GM18511 (cell line): ENCODE results near the gene CCDC91.
"Not testable (repeated sequence)": the region's sequence is repeated elsewhere in the genome, so short reads cannot be mapped to it uniquely, and the experiment has no call there.

Source experiments
- ATAC-seq: cut with Tn5 transposase; IDR thresholded peaks from one replicate; pipeline ENCODE4 v1.9.1; 2021; ENCODE audit warnings: mild to moderate bottlenecking, moderate library complexity; ENCODE audit not compliant: unreplicated experiment

CCDC91 gene

GRCh38 chr12:28180786-28181185, 9.5 kb upstream of the CCDC91 start:
- ATAC-seq: no peak

DNA sequence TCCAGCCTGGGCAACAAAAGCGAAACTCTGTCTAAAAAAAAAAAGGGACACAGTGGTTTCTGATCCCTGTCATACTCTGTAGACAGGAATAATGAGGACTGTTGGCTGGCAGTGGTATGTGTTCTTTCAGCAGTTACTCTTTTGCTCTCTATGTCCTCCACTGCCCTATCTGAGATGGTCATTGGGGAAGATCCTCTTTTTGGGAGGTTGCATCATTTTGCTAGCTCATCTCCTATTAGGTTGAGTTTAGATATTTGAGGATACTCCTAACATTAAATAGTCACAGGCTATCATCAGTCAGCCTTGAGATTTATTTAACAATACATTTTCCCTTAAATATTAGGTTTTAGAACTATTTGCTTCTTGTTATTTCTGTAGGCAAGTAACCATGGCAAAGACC, 5.9 kb upstream of the CCDC91 start:
- ATAC-seq: no peak

DNA sequence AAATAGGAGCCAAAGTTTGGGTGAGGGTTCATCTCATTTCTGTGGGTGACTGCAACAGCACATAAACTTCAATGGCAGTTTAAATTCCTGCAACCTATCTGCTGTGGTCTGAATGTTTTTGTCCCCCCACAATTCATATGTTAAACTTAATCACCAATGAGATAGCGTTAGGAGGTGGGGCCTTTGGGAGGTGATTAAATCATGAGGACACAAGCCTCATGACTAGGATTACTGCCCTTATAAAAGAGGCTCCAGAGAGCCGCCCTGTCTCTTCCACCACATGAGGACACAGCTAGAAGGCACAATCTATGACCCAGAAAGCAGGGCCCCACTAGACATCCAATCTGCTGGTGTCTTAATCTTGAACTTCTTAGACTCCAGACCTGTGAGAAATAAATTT, 3.8 kb upstream of the CCDC91 start:
- no peak for ATAC-seq

DNA sequence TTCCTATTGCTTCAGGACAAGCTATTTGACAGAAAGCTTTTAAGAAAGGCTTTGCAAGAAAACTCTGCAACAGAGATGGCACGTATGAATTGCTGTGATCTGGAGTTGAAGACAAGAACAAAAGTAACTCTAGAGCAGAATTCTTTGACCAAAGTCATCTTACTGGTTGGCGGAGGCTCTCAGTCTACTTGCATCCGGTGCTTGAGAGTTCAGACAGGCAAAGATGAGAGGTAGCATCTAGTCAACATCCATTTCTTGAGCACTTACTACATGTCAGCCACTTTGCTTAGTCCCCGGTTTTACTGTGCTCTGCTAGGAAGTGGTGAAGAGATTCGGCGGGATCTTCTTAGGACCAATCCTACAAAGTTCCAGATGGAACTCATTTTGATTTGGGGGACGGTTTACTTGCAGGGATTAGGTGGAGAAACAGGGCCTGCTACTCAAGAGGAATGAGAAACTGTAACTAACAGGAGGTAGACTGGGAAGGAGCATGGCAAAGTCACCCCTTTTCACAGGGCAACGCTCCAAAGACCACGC, 404 bp upstream of the CCDC91 start:
- peak; percentile 8 for ATAC-seq

DNA sequence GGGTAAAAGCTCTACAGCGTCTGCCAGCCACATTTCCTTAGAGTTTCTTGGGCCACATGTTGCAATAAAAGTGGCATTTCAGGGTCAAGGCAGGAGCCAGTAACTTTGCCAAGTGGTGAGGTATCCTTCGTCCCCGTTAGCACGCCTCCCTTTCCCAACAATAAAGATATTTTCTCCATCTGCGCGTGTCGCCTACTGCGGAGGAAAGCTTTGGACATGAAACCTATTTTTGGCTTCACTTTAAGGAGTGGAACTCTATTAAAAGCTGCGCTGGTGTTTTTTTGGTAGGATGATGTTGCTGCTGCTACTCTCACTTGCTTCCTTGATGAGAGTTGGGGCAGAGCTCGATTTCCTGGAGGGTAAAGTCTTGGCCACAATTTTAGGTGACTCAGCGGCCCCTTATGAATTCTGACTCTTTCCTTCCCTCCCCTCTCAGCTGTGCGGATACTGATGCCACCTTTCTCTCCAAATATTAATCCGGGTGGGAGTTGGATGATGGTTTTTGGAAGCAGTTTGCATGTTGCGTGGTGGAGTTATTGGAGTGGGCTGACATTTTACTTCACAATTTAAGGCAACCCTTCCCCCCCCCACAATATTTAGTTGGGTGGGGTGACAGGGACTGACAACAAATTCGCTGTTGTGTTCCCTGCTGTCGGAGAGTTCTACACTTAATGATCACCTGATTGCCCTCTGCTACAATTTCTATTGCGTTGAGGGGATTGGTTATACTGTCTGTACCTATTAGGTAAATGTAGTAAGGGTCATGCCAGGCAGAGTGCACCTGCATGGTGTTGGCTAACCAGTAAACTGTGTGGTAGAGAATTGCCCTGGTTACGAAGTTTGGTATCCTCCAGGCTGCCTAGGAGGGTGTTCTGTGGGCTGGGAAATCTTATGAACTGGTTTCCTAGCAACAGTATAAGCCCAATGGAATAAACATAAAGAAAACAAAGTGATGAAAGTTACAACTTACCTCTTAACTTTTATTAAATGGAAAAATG, 1.1 kb downstream of the CCDC91 start:
- ATAC-seq: peak; percentile 12

DNA sequence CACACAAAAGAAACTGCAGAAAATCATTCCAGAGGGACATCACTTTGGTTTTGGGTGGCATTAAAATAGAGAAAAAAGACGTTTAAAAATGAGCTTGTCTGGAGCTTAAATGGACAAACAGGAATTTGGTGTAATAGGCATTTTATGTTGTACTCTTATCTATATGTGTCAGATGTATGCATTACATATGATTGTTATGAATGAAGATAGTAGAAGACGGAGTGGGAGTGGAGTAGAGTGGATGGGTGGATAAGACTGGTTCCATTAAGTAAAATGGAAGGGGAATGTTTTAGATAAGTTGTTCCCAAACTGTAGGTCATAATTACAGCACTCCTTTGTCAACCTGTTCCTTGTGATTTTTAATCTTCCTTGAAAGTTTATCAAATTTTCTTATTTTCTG, 1.9 kb downstream of the CCDC91 start:
- ATAC-seq: no peak

DNA sequence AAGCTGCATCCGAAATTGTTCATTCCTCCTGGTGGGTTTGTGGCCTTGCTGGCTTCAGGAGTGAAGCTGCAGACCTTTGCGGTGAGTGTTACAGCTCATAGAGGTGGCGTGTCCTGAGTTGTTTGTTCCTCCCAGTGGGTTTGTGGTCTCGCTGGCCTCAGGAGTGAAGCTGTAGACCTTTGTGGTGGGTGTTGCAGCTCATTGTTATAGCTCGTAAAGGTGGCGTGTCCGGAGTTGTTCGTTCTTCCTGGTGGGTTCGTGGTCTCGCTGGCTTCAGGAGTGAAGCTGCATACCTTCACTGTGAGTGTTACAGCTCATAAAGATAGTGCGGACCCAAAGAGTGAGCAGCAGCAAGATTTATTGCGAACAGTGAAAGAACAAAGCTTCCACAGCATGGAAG, 4.4 kb downstream of the CCDC91 start:
- ATAC-seq: not testable (repeated sequence)

GRCh38 chr12:28201136-28201535, 10.9 kb downstream of the CCDC91 start:
- not testable (repeated sequence) for ATAC-seq

GRCh38 chr12:28202374-28203130, 12.3 kb downstream of the CCDC91 start:
- ATAC-seq: no peak

GRCh38 chr12:28209782-28210181, 19.5 kb downstream of the CCDC91 start:
- no peak for ATAC-seq

- ATAC-seq: no peak
These were observed 21.9 kb downstream of the CCDC91 start for GRCh38 chr12:28212182-28212581.

GRCh38 chr12:28215021-28215420, 24.8 kb downstream of the CCDC91 start:
- ATAC-seq: no peak

DNA sequence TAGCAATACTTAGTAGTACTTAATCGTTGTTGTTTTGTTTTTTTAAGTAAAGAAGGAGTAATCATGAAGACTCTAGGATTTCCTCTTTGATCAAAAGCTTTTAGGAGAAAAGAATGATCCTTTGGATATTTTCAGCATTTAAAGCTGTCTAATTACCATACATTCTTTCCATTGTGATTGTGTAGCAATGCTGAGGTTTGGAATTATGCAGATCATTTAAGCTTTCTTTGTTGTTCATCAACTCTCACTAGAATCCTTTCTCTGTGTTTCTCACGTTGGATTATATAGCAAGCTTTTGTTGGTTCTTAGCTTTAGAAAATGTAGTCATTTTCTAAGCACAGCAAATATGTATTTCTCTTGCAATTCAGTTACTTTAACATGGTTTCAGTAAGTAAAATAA, 25.8 kb downstream of the CCDC91 start:
- ATAC-seq: no peak

GRCh38 chr12:28217805-28218204, 27.5 kb downstream of the CCDC91 start:
- ATAC-seq: no peak

GRCh38 chr12:28218875-28219274, 28.6 kb downstream of the CCDC91 start:
- ATAC-seq: no peak

GRCh38 chr12:28219827-28220226, 29.6 kb downstream of the CCDC91 start:
- ATAC-seq: no peak

GRCh38 chr12:28222081-28222700, 31.9 kb downstream of the CCDC91 start:
- no peak for ATAC-seq

DNA sequence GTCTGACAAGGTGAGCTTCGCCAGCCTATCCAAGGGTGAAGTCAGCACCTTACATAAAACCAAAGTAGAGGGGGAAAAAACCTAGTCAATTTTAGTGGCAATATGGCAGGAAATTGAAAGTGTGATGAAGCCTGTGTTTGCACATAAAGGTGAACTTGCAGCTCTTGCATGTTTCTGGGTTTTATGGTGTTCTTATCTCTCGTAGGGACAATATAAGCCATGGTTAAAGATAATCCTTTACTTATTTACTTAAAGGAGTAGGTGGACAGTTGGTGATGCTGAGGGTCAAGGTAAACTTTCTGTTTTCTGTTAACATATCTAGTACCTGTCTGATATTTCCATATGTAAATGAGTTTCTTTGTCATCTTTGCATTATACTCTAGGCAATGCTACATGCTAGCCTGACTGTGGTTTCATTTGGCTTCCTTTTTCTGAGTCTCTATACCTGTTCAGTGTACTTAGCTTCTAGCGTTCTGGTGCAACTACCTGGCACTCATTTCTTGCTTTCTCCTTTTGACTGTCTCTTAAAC, 32.8 kb downstream of the CCDC91 start:
- peak; percentile 92 for ATAC-seq

- ATAC-seq: no peak
These were observed 33.6 kb downstream of the CCDC91 start for GRCh38 chr12:28223858-28224257.

- no peak for ATAC-seq
These were observed 36.4 kb downstream of the CCDC91 start for GRCh38 chr12:28226705-28227104.

DNA sequence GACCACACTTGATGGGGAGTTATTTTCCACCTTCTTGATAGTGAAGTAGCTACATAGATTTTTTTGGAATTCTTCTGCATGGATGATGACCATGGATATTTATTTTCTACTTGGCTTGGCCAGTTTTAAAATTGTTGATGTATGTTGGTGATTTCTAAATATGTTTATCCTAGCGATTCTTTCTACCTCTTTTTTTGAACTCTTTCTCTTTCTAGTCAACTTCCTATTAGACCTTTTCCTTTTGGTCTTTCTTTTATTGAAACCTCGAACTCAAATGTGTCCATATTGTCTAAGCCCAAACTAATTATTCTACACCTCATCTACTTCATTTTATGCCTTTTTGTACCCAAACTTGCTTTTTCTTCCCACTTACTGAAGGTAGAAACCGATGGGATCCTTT, 37.0 kb downstream of the CCDC91 start:
- no peak for ATAC-seq
